GM21786 (cell line): Measurements from ENCODE around the gene SCGB1C1.

Experiments
- ATAC-seq: cut with Tn5 transposase; IDR thresholded peaks from one replicate; pipeline ENCODE4 v1.9.1; 2021; ENCODE audit not compliant: unreplicated experiment

SCGB1C1 gene

DNA sequence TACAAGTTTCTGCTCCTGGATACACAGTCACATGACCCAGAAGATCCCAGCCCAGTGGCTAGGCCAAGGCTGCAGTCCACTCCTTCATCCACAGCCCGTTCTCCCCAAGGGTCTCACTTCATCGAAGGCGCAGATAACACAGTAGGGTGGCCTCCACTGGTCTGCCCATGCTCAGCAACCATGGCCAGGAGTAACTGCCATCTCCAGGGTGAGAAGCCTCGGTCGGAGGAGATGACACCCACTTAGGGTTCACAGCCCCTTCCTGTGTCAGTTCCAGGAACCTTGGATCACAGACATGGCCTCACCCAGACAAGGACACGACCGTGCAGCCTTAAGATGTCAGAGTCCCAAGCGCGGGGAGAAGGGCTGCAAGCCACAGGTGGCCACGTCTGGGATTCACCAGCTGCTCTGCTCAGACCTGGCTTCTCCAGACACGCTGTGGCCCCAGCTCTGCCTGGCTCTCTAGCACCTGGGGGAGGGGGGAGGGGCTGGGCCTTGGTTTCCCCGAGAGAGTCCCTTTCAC, 11.8 kb downstream of the SCGB1C1 start:
- no peak for ATAC-seq

DNA sequence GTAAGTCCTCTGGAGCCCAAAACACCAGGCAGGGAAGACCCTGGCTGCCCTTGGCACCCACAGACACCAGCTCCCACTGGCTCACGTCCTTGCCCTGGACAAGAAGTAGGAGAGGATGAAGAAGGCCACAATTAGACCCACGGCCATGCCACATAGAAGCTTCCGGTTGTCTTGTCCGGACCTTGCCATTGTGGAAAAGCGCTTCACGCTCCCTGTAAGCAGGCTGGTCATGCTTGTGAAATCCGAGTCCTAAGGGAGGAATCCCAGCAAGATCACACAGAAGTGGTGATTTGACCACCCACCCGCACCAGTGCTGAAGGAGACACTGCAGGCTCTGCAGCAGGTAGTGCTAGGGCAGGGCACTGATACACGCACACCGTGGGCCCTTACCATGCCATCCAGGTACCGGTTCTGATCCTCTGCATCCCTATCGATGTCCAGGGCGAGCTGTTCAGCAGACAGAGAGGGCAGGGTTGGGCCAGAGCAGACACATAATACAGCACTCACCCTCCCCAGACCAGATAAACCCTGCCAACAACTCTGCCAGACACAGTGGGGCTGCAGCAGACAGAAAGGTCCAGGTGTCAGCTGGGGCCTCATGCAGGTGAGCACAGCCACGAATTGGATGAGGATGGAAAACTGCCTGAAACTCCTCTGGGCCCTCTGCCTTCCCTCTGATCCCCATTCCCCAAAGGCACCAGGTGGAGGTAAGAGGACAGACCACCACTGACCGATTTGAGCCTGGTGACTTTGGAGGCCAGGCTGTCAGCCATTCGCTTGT, 12.5 kb downstream of the SCGB1C1 start:
- no peak for ATAC-seq

DNA sequence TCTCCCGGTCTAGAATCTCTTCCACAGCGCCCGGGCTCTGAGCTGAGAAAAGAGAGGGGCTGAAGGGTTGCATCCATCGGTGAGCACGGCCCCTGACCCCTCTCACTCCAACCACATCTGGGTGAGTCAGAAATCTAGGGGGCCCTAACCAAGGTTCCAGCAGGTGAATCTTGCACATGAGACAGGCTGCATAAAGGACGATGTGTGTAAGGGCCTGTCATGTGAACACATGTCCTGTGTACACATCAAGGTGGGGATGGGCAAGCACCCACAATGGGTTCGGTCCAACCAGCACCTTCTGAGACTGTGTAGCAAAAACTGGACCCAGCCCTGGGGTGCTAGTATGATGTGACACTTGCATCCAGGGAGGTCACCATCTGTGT, 13.1 kb downstream of the SCGB1C1 start:
- no peak for ATAC-seq

DNA sequence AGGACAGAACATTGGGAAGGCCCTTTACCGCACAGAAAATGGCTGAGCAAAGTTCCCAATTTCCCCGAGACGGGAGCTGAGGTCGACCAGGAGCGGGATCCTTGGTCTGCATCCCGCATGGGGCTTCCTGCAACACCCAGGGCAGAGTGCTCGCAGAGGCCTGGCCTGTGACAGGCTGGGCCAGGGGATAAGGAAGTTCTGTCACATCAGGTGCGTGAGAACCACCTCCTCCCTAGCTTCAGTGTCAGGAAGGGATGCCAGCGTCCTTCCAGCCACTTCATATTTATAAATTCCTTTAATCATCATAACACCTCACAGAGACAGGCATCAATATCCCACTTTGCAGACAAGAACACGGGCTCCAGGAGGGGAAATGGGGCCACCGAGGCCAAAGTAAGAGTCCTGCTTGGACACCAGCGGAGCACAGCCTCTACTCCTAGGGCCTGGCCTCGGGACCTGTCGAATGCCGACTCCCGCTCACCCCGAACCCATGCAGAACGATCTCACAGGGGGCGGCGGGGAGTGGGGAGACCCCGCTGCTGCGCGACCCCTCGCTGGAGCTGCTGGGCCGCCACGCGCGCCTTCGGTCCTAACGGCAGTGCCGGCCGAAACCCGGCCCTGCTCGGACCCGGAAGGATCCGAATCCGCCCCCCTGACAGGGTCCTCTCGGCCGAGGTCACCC, 13.8 kb downstream of the SCGB1C1 start:
- no peak for ATAC-seq

DNA sequence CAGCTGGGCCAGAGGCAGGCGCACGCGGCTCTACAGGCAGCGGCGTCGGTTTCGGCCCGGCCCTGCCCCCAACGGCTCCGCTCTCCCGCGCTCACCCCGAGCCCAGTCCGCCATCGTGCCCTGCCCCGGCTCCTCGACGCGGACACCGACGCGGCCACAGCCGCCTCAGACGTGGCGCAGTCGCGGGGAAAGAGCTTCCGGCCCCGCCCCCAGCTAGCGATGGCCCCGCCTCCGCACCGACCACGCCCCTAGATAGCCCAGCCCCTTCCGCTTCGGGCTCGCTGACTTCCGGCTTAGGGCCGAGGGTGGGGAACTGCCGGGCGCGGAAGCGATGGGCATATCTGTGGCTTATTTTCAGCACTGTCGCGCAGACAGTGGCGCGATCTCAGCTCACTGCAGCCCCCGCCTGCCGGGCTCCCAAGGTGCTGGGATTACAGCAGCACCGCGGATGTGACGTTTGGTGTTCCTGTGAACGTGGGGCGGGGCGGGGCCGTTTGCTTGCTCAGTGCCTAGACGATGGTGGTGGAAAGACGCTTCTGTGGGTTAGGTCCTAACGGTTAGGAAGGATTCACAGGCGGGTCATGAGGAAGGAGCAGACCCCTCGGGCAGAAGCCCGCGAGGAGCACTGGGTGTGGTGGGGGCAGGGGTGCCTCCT, 14.5 kb downstream of the SCGB1C1 start, which contains the start of the genes BET1L and RIC8A:
BET1L (minus strand) TSS at position 192 of the 655 bp plus-strand sequence; CDS start at position 114, 78 bp downstream.
RIC8A (plus strand) TSS at position 501 of the 655 bp plus-strand sequence. CDS start 1,147 bp downstream, outside the sequence.
- peak; percentile 70 for ATAC-seq

DNA sequence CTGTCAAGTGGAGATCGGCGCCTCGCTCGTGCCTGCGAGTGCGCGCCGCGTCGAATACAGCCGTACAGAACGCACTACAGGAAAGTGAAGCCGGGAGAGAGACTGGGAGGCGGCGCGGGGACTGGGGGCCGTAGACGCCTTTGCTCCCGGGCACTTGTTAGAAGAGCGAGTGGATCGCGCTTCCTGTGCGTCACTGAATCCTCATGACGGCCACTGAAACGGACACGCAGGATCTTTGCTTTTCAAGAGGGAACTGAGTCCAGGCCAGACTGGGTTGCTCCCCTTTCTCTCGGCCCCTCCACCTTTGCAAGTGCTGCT, 14.9 kb downstream of the SCGB1C1 start:
- no peak for ATAC-seq

DNA sequence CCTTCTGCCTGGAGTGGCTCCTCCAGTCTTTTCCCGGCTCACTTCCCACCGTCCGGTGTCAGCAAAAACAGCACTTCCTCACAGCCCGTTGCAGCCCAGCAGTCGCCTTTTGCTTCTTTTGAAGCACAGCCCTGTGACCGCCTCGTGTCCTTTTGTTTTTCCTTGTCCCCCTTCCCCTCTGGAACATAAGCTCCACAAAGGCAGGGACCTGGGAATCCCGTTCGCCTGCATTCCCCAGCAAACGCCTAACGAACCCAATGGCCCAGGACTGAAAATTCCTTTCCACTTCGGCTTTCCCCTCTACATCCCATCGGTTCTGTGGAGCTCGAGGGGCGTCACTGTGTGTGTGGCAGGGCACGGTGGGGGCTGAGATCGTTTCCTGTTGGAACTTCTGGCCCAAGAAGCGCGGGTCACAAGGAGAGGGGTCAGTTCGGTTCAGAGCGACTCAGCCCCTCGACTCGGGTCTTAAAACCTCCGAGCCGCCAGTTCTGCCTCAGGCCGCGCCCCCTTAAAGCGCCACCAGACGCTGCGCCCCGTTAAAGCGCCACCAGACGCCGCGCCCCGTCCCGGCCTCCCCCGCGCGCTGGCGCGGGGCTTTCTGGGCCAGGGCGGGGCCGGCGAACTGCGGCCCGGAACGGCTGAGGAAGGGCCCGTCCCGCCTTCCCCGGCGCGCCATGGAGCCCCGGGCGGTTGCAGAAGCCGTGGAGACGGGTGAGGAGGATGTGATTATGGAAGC, 15.5 kb downstream of the SCGB1C1 start:
- peak; percentile 31 for ATAC-seq

DNA sequence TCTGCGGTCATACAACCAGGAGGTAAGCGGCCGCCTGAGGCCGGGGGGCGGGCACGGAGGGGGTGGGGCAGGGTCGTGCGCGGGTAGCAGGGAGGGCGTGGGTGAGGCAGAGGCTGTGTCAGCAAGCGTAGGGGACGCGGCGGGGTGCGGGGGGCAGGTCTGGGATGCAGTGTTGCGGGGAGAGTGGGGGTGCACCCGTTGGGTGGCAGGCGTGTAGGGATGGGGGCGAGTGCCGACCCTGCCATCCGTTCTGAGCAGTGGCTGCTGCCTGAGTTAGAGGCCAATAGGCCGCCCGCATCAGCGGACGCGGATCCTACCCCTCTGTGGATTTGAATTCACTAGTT, 16.0 kb downstream of the SCGB1C1 start:
- ATAC-seq, result no peak

DNA sequence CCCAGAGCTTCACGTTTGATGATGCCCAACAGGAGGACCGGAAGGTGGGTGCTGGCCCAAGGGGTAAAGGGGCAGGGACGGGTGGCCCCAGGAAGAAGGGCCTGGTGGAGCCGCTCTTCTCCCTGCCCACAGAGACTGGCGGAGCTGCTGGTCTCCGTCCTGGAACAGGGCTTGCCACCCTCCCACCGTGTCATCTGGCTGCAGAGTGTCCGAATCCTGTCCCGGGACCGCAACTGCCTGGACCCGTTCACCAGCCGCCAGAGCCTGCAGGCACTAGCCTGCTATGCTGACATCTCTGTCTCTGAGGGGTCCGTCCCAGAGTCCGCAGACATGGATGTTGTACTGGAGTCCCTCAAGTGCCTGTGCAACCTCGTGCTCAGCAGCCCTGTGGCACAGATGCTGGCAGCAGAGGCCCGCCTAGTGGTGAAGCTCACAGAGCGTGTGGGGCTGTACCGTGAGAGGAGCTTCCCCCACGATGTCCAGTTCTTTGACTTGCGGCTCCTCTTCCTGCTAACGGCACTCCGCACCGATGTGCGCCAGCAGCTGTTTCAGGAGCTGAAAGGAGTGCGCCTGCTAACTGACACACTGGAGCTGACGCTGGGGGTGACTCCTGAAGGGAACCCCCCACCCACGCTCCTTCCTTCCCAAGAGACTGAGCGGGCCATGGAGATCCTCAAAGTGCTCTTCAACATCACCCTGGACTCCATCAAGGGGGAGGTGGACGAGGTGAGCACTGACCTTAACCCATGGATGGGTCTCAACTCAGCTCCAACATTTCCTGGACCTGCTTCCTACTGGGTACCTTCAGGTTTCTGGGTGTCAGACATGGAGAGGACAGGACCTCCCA, 16.6 kb downstream of the SCGB1C1 start:
- ATAC-seq, result no peak

DNA sequence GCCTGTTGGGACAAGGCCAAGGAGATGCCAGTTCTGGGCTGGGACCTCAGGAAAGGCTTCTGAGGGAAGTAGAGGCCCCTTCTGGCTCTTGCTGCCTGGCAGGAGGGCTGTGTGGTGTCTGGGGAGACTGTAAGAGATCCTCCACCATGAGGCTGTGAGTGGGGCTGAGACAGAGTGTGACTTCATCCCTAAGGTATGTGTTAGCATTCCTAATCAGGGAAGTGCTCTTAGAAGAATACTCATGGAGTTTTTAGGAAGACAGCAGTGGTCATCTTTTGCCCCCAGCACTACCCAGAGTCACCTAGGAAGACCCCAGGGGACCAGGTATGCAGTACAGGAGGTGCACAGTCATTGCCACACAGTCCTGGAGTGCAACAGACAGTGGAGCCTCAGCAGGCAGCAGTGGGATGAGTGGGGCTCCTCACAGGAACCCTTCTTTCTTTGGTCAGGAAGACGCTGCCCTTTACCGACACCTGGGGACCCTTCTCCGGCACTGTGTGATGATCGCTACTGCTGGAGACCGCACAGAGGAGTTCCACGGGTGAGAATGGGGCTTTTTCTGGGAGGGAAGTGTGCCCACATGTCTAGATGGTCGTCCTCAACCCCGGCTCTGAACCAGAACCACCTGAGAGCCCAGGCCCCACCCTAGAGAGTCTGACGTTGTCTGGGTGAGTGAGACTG, 17.4 kb downstream of the SCGB1C1 start:
- ATAC-seq, result no peak

DNA sequence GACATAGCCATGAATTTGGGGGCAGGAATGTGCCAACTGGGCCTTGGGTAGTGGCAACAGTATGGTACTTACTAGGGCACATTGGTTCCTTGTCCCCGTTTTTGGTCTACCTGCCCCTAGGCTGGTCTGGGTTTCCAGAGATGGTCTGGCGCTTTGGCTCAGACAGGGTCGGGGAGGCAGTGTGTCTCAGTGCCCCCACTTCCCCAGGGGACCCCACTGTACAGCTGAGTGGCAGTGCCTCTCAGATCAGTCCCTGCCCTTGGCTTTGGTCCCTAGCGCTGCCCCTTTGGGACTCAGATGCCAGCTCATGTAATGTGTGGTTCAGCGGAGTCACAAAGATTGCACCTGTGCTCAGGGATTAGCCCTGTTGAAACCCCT, 17.9 kb downstream of the SCGB1C1 start:
- ATAC-seq, result no peak

DNA sequence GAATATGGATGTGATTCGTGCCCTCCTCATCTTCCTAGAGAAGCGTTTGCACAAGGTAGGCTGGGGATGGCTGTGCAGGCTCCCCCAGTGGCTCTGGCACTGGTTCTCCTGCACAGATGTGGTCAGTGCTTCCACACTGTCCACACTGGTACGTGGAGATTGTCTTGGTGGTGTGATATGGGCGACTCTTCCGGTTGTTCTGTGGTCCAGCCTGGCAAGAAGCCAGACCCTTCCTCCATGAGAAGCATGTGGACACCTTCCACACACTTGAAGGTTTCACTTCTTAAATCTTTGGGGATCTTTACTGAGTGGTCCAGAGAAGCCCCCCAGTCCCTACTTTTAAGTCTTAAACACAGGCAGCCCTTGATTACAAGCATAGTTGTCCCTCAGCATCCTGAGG, 18.4 kb downstream of the SCGB1C1 start:
- no peak for ATAC-seq

DNA sequence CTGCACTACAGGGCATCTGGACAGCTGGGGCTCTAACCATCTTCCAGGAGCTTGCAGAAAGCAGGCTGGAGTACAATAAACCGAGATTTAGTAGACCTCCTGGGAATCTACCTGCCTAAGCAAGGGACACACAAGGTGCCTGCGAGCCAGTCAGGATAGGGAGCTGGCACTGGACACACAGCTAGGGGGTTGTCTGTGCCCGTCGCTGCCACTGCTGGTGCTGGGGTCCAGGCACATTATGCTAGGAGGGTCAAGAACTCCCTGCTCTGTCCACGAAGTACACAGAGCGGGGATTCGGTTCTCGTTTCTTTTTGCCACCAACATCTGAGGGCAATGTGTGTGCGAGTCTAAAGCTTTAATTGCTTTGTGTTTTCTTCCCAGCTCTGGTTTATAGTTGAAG, 18.9 kb downstream of the SCGB1C1 start:
- ATAC-seq, result no peak

DNA sequence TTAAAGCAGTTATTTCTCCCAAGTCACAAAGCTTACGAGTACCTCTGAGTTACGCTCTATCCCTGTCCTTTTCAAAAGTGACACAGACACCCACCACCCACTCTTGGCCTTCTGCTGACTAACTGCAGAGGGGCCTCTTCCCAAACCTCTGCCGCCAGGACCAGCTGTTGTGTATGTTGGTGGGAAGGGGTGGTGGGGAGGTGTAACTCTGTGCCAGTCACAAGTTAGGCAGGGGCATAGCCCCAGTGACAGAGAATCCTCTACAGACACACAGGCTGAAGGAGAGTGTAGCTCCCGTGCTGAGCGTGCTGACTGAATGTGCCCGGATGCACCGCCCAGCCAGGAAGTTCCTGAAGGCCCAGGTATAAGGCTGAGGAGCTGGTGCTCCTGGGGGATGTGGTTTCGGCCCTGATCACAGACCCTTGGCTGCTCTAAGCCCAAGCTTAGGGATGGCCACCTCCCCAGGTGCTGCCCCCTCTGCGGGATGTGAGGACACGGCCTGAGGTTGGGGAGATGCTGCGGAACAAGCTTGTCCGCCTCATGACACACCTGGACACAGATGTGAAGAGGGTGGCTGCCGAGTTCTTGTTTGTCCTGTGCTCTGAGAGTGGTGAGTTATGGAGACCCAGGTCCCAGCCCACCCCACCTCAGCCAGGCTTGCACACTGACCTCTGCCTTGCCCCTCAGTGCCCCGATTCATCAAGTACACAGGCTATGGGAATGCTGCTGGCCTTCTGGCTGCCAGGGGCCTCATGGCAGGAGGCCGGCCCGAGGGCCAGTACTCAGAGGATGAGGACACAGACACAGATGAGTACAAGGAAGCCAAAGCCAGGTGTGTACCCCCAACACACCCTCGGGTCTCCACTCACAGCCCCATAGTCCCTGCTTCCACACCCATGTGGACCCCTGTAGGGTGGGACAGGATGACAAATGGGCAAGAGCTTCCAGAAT, 19.5 kb downstream of the SCGB1C1 start:
- ATAC-seq, result no peak

DNA sequence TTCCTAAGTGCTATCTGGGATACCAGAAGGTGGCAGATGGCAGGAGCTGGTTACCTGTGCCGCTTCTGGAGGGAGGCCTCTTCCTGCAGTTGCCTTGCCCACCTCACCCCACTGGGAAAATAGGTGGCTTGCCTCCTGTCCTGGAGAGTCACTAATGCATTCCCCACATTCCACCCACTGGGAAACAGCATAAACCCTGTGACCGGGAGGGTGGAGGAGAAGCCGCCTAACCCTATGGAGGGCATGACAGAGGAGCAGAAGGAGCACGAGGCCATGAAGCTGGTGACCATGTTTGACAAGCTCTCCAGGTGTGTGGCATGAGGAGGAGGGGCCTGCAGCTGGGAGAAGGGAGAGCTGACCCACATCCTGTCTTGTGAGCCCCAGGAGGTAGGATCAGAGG, 20.2 kb downstream of the SCGB1C1 start:
- ATAC-seq, result no peak

DNA sequence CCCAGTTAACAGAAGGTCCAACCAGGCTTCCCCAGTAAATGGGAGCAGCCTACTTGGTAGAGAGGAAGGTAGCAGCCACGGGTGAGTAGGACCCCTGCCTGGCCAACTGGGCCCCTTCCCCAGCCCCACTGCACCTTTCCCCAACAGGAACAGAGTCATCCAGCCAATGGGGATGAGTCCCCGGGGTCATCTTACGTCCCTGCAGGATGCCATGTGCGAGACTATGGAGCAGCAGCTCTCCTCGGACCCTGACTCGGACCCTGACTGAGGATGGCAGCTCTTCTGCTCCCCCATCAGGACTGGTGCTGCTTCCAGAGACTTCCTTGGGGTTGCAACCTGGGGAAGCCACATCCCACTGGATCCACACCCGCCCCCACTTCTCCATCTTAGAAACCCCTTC, 21.2 kb downstream of the SCGB1C1 start:
- ATAC-seq, result no peak

DNA sequence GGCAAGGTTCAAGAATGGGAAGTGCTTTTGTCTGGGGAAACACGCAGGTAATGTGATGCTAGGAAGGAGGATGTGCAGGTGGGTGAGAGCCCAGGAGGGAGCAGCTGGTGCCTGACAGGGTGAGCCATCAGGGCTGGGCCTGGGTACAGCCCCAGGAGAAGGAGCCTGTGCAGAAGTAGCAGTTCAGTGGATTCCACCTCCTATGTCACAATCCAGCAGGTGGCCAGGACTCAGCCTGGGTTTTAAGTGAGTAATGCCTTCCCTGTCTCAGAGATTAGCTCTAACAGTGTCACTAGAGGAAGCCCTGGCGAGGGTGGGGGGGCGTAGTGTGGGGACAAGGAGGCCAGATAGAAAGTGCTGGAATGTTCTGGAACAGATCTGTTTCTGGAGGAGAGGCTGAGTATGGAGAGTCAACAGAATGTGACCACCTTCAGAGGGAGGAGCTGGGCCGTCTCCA, 22.7 kb downstream of the SCGB1C1 start:
- no peak for ATAC-seq

DNA sequence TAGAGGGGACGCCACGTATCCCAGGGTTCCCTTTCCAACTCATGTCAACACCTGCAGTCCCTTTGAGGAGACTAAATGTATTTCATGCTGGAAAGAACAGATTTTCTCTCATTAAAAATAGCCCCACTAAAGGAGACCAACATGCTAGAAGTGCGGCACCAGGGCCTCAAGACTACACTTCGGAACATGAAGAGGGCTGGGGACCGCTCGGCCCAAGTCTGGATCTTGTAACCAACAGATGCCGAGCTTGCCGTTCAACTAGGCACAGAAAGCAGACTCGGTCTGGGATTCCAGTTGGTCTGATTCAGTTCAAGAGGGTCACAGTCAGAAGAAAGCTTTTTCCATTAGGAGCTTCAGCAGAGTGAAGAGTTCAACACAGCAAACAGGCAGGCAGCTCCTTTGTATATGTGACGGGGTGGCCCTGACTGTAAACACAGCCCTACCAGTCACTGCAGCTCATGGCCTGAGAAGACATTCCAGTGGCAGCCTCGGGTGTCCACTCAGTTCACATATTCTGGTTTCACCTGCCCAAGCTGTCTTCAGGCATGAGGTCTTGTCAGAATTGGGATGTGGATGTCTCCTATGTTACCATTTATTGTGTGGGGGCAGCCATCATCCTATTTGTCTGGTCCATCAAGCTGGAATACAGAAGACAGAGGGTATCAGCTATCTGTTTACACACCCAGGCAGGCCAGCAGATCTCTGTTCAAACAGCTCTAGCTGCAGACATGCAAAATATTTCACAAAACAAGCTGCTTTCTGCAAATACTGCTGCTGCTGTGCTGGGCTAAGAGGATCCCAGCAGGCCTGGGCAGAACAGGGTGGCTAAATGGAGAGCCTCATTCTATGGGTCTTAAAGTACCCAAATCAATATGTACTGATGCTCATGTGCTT, 23.4 kb downstream of the SCGB1C1 start:
- ATAC-seq, result no peak
